Left ventricle myocardium inferior (tissue), 1 donor: ENCODE measurements around the gene DOK6. TPM values are rescaled to one million over a fixed set of nuclear protein-coding genes. Genes with fewer than 3 reads are reported as not detected.

Experiments
- DNase-seq: peaks from one replicate; pipeline ENCODE4 v3.0.0-alpha.2; 2020
- H3K27ac ChIP-seq: fragments of 200-600 bp; replicated peaks from 2 replicates; pipeline ENCODE4 v1.8.0; 2021
- H3K27me3 ChIP-seq: fragments of 200-600 bp; 2 replicates; pipeline ENCODE4 v1.8.0; 2021; ENCODE audit warnings: low read depth
- H3K36me3 ChIP-seq: fragments of 200-600 bp; 2 replicates; pipeline ENCODE4 v1.8.0; 2021
- H3K4me1 ChIP-seq: fragments of 200-600 bp; 2 replicates; pipeline ENCODE4 v1.8.0; 2021
- H3K4me3 ChIP-seq: fragments of 200-600 bp; 2 replicates; pipeline ENCODE4 v1.8.0; 2021; ENCODE audit warnings: mild to moderate bottlenecking, moderate library complexity
- H3K9me3 ChIP-seq: fragments of 200-600 bp; replicated peaks from 2 replicates; pipeline ENCODE4 v1.8.0; 2021
- CTCF ChIP-seq: fragments of 200-600 bp; IDR thresholded peaks from 2 replicates; pipeline ENCODE4 v1.8.0; 2021; ENCODE audit warnings: antibody characterized with exemption, mild to moderate bottlenecking, borderline replicate concordance
- intact Hi-C: fragments of 100-400 bp; cut with micrococcal nuclease; formaldehyde crosslinking; loops from one replicate; pipeline ENCODE4 v1.11.0; 2022
- total RNA-seq: library from RNA; stranded (reverse); fragmentation: NEBNext Ultra II Directional; extraction: Animal tissue kit (Norgen Biotek cat#: 25700); gene quantifications from one replicate; pipeline ENCODE4 v1.2.1, GENCODE V29; 2021
- donor health status: DM: no; HTN: yes; CAD: no; lungs with severe emphysema.

Gene DOK6
- total RNA-seq, 1 donor from 2014 or later = 0.96 TPM

- H3K27me3 ChIP-seq = no peaks in the 10 kb centered on the region
- no peak for TF ChIP-seq CTCF
Measured at GRCh38 chr18:69365658-69366057, 35.0 kb upstream of the DOK6 start.

GRCh38 chr18:69367104-69367503 lies 33.6 kb upstream of the DOK6 start:
- TF ChIP-seq CTCF = no peak

More at GRCh38 chr18:69365658-69366057, 35.0 kb upstream of the DOK6 start:
- intact Hi-C loops = no loop called here
- H3K27ac ChIP-seq = no peak overlapping the region
- H3K36me3 ChIP-seq = no peaks in the 10 kb centered on the region
- H3K4me3 ChIP-seq = no peak overlapping the region
- no peaks in the 10 kb centered on the region for H3K4me1 ChIP-seq
- DNase-seq = no peak
- peaks cover 3% of the 10 kb centered on the region for H3K9me3 ChIP-seq

GRCh38 chr18:69371729-69372128 lies 29.0 kb upstream of the DOK6 start:
- H3K36me3 ChIP-seq = no peaks in the 10 kb centered on the region
- no peak overlapping the region for H3K4me3 ChIP-seq
- no peak overlapping the region for H3K27ac ChIP-seq
- intact Hi-C loops = no loop called here
- no peak for TF ChIP-seq CTCF
- no peak for DNase-seq
- no peaks in the 10 kb centered on the region for H3K9me3 ChIP-seq
- H3K4me1 ChIP-seq = no peaks in the 10 kb centered on the region
- H3K27me3 ChIP-seq = no peaks in the 10 kb centered on the region

More at GRCh38 chr18:69367104-69367503, 33.6 kb upstream of the DOK6 start:
- DNase-seq = no peak
- Histone ChIP-seq H3K4me3 (no peak overlapping the region), H3K27ac (no peak overlapping the region), H3K27me3 (no peaks in the 10 kb centered on the region), H3K36me3 (no peaks in the 10 kb centered on the region), H3K9me3 (no peaks in the 10 kb centered on the region), H3K4me1 (no peaks in the 10 kb centered on the region)
- intact Hi-C loops = no loop called here

- Histone ChIP-seq H3K4me1 (no peaks in the 10 kb centered on the region), H3K4me3 (no peak overlapping the region), H3K27me3 (no peaks in the 10 kb centered on the region), H3K27ac (no peak overlapping the region), H3K36me3 (no peaks in the 10 kb centered on the region), H3K9me3 (no peaks in the 10 kb centered on the region)
- TF ChIP-seq CTCF = no peak
- intact Hi-C loops = no loop called here
- DNase-seq = no peak
Measured at GRCh38 chr18:69380324-69380723, 20.4 kb upstream of the DOK6 start.

- Histone ChIP-seq H3K4me3 (no peak overlapping the region), H3K9me3 (no peaks in the 10 kb centered on the region), H3K27ac (no peak overlapping the region), H3K27me3 (no peaks in the 10 kb centered on the region), H3K4me1 (no peaks in the 10 kb centered on the region), H3K36me3 (no peaks in the 10 kb centered on the region)
- intact Hi-C loops = no loop called here
- TF ChIP-seq CTCF = no peak
- DNase-seq = no peak
Measured at GRCh38 chr18:69383186-69383585, 17.5 kb upstream of the DOK6 start.

- no peaks in the 10 kb centered on the region for H3K9me3 ChIP-seq
- no peak for DNase-seq
- no peak overlapping the region for H3K27ac ChIP-seq
- H3K36me3 ChIP-seq = no peaks in the 10 kb centered on the region
- no peak overlapping the region for H3K4me3 ChIP-seq
- H3K27me3 ChIP-seq = no peaks in the 10 kb centered on the region
- TF ChIP-seq CTCF = no peak
- intact Hi-C loops = no loop called here
- H3K4me1 ChIP-seq = no peaks in the 10 kb centered on the region
Measured at GRCh38 chr18:69387186-69387585, 13.5 kb upstream of the DOK6 start.
